Measurements from ENCODE around the gene GPBP1.

DNA sequence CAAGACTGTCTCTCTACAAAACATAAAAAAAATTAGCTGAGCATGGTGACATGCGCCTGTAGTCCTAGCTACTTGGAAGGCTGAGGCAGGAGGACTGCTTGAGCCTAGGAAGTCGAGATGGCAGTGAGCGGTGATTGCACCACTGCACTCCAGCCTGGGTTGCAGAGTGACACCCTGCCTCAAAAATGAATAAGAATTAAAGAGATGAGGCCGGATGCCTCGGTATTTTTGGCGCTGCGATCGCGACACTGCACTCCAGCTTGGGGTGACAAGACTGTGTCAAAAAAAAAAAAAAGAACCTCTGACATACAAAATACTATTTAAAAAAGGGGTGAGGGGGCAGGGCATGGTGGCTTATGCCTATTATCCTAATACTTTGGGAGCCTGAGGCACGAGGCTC, 7.3 kb downstream of the GPBP1 start:
- TF ChIP-seq RAD21 (IDR thresholded peaks at IDR 0.05; ENCODE audit: low read length) (no peak), MXI1 (IDR thresholded peaks at IDR 0.05; ENCODE audit: borderline replicate concordance, low read depth, low read length) (no peak), POLR2A (IDR thresholded peaks at IDR 0.05; ENCODE audit: low read depth, low read length) (no peak), CEBPB (IDR thresholded peaks at IDR 0.05; ENCODE audit: low read depth, low read length) (no peak), RCOR1 (IDR thresholded peaks at IDR 0.05; ENCODE audit: insufficient replicate concordance, low read length) (no peak), BHLHE40 (IDR thresholded peaks at IDR 0.05; ENCODE audit: low read depth, low read length) (no peak)
- TF ChIP-seq, protein P1, sequence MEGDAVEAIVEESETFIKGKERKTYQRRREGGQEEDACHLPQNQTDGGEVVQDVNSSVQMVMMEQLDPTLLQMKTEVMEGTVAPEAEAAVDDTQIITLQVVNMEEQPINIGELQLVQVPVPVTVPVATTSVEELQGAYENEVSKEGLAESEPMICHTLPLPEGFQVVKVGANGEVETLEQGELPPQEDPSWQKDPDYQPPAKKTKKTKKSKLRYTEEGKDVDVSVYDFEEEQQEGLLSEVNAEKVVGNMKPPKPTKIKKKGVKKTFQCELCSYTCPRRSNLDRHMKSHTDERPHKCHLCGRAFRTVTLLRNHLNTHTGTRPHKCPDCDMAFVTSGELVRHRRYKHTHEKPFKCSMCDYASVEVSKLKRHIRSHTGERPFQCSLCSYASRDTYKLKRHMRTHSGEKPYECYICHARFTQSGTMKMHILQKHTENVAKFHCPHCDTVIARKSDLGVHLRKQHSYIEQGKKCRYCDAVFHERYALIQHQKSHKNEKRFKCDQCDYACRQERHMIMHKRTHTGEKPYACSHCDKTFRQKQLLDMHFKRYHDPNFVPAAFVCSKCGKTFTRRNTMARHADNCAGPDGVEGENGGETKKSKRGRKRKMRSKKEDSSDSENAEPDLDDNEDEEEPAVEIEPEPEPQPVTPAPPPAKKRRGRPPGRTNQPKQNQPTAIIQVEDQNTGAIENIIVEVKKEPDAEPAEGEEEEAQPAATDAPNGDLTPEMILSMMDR (conservative IDR thresholded peaks at IDR 0.05; ENCODE audit: low read depth, low read length), result no peak
